Pancreas (tissue), 10 donors: ENCODE results near the gene USP12. TPM values are rescaled to one million over a fixed set of nuclear protein-coding genes. Genes with fewer than 3 reads are reported as not detected.
"Not testable (repeated sequence)": the region's sequence is repeated elsewhere in the genome, so short reads cannot be mapped to it uniquely, and the experiment has no call there.

Experiments
- ATAC-seq, 4 donors: fragments of 200-7000 bp; cut with Tn5 transposase; one replicate each; pipeline versions ENCODE4 v1.8.0 to v1.9.1; 2020; ENCODE audit warnings: mild to moderate bottlenecking in 4 of 4, moderate library complexity in 4 of 4
- DNase-seq, 6 donors: peaks; one replicate each; pipeline ENCODE4 v3.0.0-alpha.2; 2020
- FAIRE-seq: peaks from 2 replicates; lab custom pipeline; 2012; peaks lifted over from hg19 to GRCh38; lab: Jason Lieb, UNC
- H3K27ac ChIP-seq, 4 donors: fragments of 200-600 bp; sonication (generic); 1 replicate in 3 of 4; 2 replicates in 1 of 4; pipeline versions ENCODE4 v1.5.0 to v1.8.0; 2020
- H3K27me3 ChIP-seq, 4 donors: fragments of 200-600 bp; one replicate each; pipeline ENCODE4 v1.8.0; 2021
- H3K36me3 ChIP-seq, 3 donors: fragments of 200-600 bp; sonication (generic) in 1 of 3; one replicate each; pipeline versions ENCODE4 v1.5.0 to v1.8.0; 2020 to 2021
- H3K4me1 ChIP-seq, 3 donors: fragments of 200-600 bp; one replicate each; pipeline ENCODE4 v1.8.0; 2021
- H3K4me3 ChIP-seq, 4 donors: fragments of 200-600 bp; sonication (generic) in 2 of 4; one replicate each; pipeline versions ENCODE4 v1.5.0 to v1.8.0; 2020 to 2021
- H3K9me3 ChIP-seq, 4 donors: fragments of 200-600 bp; one replicate each; pipeline ENCODE4 v1.8.0; 2021
- CTCF ChIP-seq, 4 donors: fragments of 200-600 bp; sonication (generic) in 3 of 4; IDR thresholded peaks; one replicate each; pipeline versions ENCODE4 v1.5.0 to v1.8.0; 2021; ENCODE audit warnings: antibody characterized with exemption in 4 of 4
- WGBS, 2 donors: extraction: QIAGEN DNeasy Blood & Tissue Kit; methylation state at CpG; one replicate each; pipeline ENCODE4 v1.1.7; 2013; 5-methylcytosine and 5-hydroxymethylcytosine counted together
- intact Hi-C, 3 donors: fragments of 100-400 bp; cut with DNase I; formaldehyde crosslinking; loops; one replicate each; pipeline versions ENCODE4 v1.11.1 to v1.14.2; 2022
- polyA plus RNA-seq, 2 donors: library from polyadenylated mRNA; stranded (reverse); fragments of 200-250 nt; gene quantifications; one replicate each; pipeline ENCODE4 v1.2.3, GENCODE V29; 2013
- total RNA-seq, 6 donors: library from RNA; stranded (reverse); fragmentation: NEBNext Ultra II Directional in 4 of 6; extraction: Animal tissue kit (Norgen Biotek cat#: 25700) in 4 of 6; gene quantifications; one replicate each; pipeline versions ENCODE4 v1.2.1 to v1.2.4, GENCODE V29; 2021 to 2023
- donor health status: healthy with polysubstance abuse.
- donor health status: DM: no; HTN: no; CAD: no; lungs with moderate emphysema.
- donor health status: DM: no; HTN: no; CAD: no.
- donor health status: control.
- donor health status: control.
- donor health status: Bipolar disorder and iron deficiency.
- donor health status: DM: yes; HTN: yes; CAD: no.
- donor health status: DM: no; HTN: no; CAD: no.
- donor health status: DM: no; HTN: no; CAD: no.
- donor health status: DM: yes; HTN: yes; CAD: no.

The USP12 gene
- 10 to 100 TPM in 2 of 6 donors, 1 to 10 TPM in 4; 8.6 to 18.9 (median 9.4) TPM for total RNA-seq
- 1 to 10 TPM; 3.9 to 9.9 TPM for polyA plus RNA-seq

GRCh38 chr13:27171244-27171826 lies at the start of gene USP12:
Gene USP12 (minus strand): TSS chr13:27171811. CDS start chr13:27171639, 172 bp downstream.
- peaks cover 16 to 38% (median 22%) of the 10 kb centered on the region in 3 donors for H3K4me1 ChIP-seq
- no peaks in the 10 kb centered on the region for H3K9me3 ChIP-seq
- peak; percentile 5 to 20 (median 12) for ATAC-seq
- H3K36me3 ChIP-seq: no peaks in the 10 kb centered on the region
- H3K27ac ChIP-seq: peak within 1 kb of the TSS; percentile 69 to 95 (median 87)
- no peak for FAIRE-seq
- H3K4me3 ChIP-seq: peak within 1 kb of the TSS; percentile 64 to 82 (median 80)
- peak in 3 of 6 donors; percentile 25 to 80 (median 45) for DNase-seq
- 0 to 1% methylated on average over 15 to 86 of the region's 88 CpGs for WGBS, 2 donors
- TF ChIP-seq CTCF (IDR thresholded peaks at IDR 0.05): no peak
- no peaks in the 10 kb centered on the region for H3K27me3 ChIP-seq
- intact Hi-C loops: no loop called here

GRCh38 chr13:27219611-27220010 lies 48.0 kb upstream of the USP12 start:
- H3K4me3 ChIP-seq: no peak overlapping the region
- H3K36me3 ChIP-seq: no peaks in the 10 kb centered on the region
- H3K27ac ChIP-seq: no peak overlapping the region
- FAIRE-seq: no peak
- 88 to 89% methylated on average over 18 to 19 of the region's 19 CpGs for WGBS, 2 donors
- H3K27me3 ChIP-seq: no peaks in the 10 kb centered on the region
- TF ChIP-seq CTCF (IDR thresholded peaks at IDR 0.05): no peak
- no peaks in the 10 kb centered on the region for H3K9me3 ChIP-seq
- intact Hi-C loops: no loop called here
- peak in 1 of 6 donors; percentile 47 for DNase-seq
- no peaks in the 10 kb centered on the region for H3K4me1 ChIP-seq
- ATAC-seq: no peak

- H3K27me3 ChIP-seq, H3K27ac ChIP-seq, H3K4me1 ChIP-seq, DNase-seq, H3K36me3 ChIP-seq, H3K4me3 ChIP-seq, ATAC-seq, H3K9me3 ChIP-seq, FAIRE-seq, intact Hi-C loops: not testable (repeated sequence)
- WGBS, 2 donors: 84 to 95% methylated on average over 1 of the region's 1 CpG
These were observed 47.2 kb upstream of the USP12 start for GRCh38 chr13:27218861-27219260.

- ATAC-seq, H3K9me3 ChIP-seq, intact Hi-C loops, H3K27ac ChIP-seq, H3K36me3 ChIP-seq, H3K27me3 ChIP-seq, H3K4me1 ChIP-seq, H3K4me3 ChIP-seq, DNase-seq, FAIRE-seq: not testable (repeated sequence)
- WGBS, 2 donors: 79 to 82% methylated on average over 2 of the region's 2 CpGs
These were observed 46.2 kb upstream of the USP12 start for GRCh38 chr13:27217791-27218190.

- H3K4me3 ChIP-seq, H3K27me3 ChIP-seq, intact Hi-C loops, DNase-seq, H3K27ac ChIP-seq, FAIRE-seq, H3K36me3 ChIP-seq, H3K4me1 ChIP-seq, ATAC-seq, H3K9me3 ChIP-seq: not testable (repeated sequence)
- 88 to 94% methylated on average over 5 of the region's 5 CpGs for WGBS, 2 donors
These were observed 41.8 kb upstream of the USP12 start for GRCh38 chr13:27213386-27213785.

GRCh38 chr13:27211771-27212364 lies 40.3 kb upstream of the USP12 start:
- no peak for TF ChIP-seq CTCF (IDR thresholded peaks at IDR 0.05)
- DNase-seq (peak in 1 of 6 donors; percentile 48), ATAC-seq (no peak), FAIRE-seq (no peak)
- 87 to 90% methylated on average over 17 of the region's 17 CpGs for WGBS, 2 donors
- Histone ChIP-seq H3K27me3 (no peaks in the 10 kb centered on the region), H3K4me3 (no peak overlapping the region), H3K27ac (no peak overlapping the region), H3K36me3 (no peaks in the 10 kb centered on the region), H3K9me3 (no peaks in the 10 kb centered on the region), H3K4me1 (no peaks in the 10 kb centered on the region)
- intact Hi-C loops: no loop called here
